GM18870 (cell line): ENCODE data around the gene MC3R.
"Not testable (repeated sequence)": the region's sequence is repeated elsewhere in the genome, so short reads cannot be mapped to it uniquely, and the experiment has no call there.

Experiments
- ATAC-seq: cut with Tn5 transposase; IDR thresholded peaks from one replicate; pipeline ENCODE4 v1.9.1; 2021; ENCODE audit warnings: moderate library complexity; ENCODE audit not compliant: unreplicated experiment

Gene MC3R

GRCh38 chr20:56247954-56248782 is at the start of gene MC3R:
TSS of gene MC3R (plus strand) at chr20:56248732. CDS start at chr20:56248844, 112 bp downstream.
- ATAC-seq: no peak

- no peak for ATAC-seq
Observed at GRCh38 chr20:56200456-56200855, 48.1 kb upstream of the MC3R start.

- no peak for ATAC-seq
Observed at GRCh38 chr20:56202493-56203077, 45.9 kb upstream of the MC3R start.

GRCh38 chr20:56204206-56204605 is 44.3 kb upstream of the MC3R start:
- ATAC-seq: no peak

GRCh38 chr20:56205346-56205745 is 43.2 kb upstream of the MC3R start:
- ATAC-seq: no peak

GRCh38 chr20:56207656-56208055 is 40.9 kb upstream of the MC3R start:
- no peak for ATAC-seq

- no peak for ATAC-seq
Observed at GRCh38 chr20:56208121-56208520, 40.4 kb upstream of the MC3R start.

- ATAC-seq: no peak
Observed at GRCh38 chr20:56211051-56211450, 37.5 kb upstream of the MC3R start.

GRCh38 chr20:56212091-56212490 is 36.4 kb upstream of the MC3R start:
- ATAC-seq: no peak

GRCh38 chr20:56213321-56213720 is 35.2 kb upstream of the MC3R start:
- ATAC-seq: no peak

- ATAC-seq: no peak
Observed at GRCh38 chr20:56215115-56215514, 33.4 kb upstream of the MC3R start.

- no peak for ATAC-seq
Observed at GRCh38 chr20:56217829-56218228, 30.7 kb upstream of the MC3R start.

- not testable (repeated sequence) for ATAC-seq
Observed at GRCh38 chr20:56221186-56221585, 27.3 kb upstream of the MC3R start.

GRCh38 chr20:56222201-56222600 is 26.3 kb upstream of the MC3R start:
- ATAC-seq: no peak

GRCh38 chr20:56222945-56223344 is 25.6 kb upstream of the MC3R start:
- ATAC-seq: no peak

- ATAC-seq: no peak
Observed at GRCh38 chr20:56223352-56223751, 25.2 kb upstream of the MC3R start.

GRCh38 chr20:56228021-56228420 is 20.5 kb upstream of the MC3R start:
- no peak for ATAC-seq

GRCh38 chr20:56229812-56230211 is 18.7 kb upstream of the MC3R start:
- ATAC-seq: no peak

- no peak for ATAC-seq
Observed at GRCh38 chr20:56234110-56234509, 14.4 kb upstream of the MC3R start.

- no peak for ATAC-seq
Observed at GRCh38 chr20:56237335-56237734, 11.2 kb upstream of the MC3R start.

GRCh38 chr20:56244259-56244658 is 4.3 kb upstream of the MC3R start:
- ATAC-seq: no peak

GRCh38 chr20:56245761-56246160 is 2.8 kb upstream of the MC3R start:
- no peak for ATAC-seq
